ENCODE measurements around the gene TAF11. TPM values are rescaled to one million over a fixed set of nuclear protein-coding genes. Genes with fewer than 3 reads are reported as not detected.

The TAF11 gene
- total RNA-seq, 1 donor from 2014 or later, result 11.3 TPM

GRCh38 chr6:34928695-34929094 lies 40.9 kb upstream of the TAF11 start:
- no peaks in the 10 kb centered on the region for H3K4me1 ChIP-seq
- no peaks in the 10 kb centered on the region for H3K9me3 ChIP-seq
- DNase-seq (ENCODE audit: extremely low spot score in 2 of 2), result no peak
- intact Hi-C loops (cut with DNase I), result no loop called here
- H3K36me3 ChIP-seq, result no peaks in the 10 kb centered on the region
- H3K4me3 ChIP-seq, result no peak overlapping the region
- H3K27ac ChIP-seq, result no peak overlapping the region
- TF ChIP-seq, protein P1, sequence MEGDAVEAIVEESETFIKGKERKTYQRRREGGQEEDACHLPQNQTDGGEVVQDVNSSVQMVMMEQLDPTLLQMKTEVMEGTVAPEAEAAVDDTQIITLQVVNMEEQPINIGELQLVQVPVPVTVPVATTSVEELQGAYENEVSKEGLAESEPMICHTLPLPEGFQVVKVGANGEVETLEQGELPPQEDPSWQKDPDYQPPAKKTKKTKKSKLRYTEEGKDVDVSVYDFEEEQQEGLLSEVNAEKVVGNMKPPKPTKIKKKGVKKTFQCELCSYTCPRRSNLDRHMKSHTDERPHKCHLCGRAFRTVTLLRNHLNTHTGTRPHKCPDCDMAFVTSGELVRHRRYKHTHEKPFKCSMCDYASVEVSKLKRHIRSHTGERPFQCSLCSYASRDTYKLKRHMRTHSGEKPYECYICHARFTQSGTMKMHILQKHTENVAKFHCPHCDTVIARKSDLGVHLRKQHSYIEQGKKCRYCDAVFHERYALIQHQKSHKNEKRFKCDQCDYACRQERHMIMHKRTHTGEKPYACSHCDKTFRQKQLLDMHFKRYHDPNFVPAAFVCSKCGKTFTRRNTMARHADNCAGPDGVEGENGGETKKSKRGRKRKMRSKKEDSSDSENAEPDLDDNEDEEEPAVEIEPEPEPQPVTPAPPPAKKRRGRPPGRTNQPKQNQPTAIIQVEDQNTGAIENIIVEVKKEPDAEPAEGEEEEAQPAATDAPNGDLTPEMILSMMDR (IDR thresholded peaks at IDR 0.05), result no peak
- TF ChIP-seq POLR2A (IDR thresholded peaks at IDR 0.05), result no peak
- TF ChIP-seq POLR2AphosphoS5 (IDR thresholded peaks at IDR 0.05; ENCODE audit: insufficient read depth in 1 of 2, low read depth in 1 of 2), result no peak
- H3K27me3 ChIP-seq, result no peaks in the 10 kb centered on the region

DNA sequence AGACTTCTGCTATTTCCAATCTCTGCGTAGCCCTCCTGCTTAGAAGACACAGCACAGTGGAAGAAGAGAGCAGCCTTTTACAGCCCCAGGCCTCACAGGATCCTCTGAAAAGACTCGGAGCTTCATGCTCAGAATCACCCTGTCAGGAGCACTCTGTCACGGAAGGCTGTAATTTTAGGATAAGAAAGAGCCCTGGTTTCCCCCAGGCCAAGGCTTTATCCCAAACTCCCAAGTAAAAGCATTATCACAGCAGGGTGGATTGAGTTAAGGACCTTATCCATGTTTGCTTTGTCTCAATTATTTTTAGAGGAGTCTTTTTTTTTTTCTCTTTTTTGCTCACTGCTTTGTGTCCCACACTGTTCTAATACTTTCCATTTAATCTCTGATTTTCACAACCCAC lies 40.4 kb upstream of the TAF11 start:
- intact Hi-C loops (cut with DNase I), result no loop called here
- H3K4me3 ChIP-seq, result no peak overlapping the region
- H3K9me3 ChIP-seq, result no peaks in the 10 kb centered on the region
- H3K27ac ChIP-seq, result no peak overlapping the region
- H3K27me3 ChIP-seq, result no peaks in the 10 kb centered on the region
- H3K36me3 ChIP-seq, result no peaks in the 10 kb centered on the region
- DNase-seq (ENCODE audit: extremely low spot score in 2 of 2), result no peak
- no peaks in the 10 kb centered on the region for H3K4me1 ChIP-seq
- TF ChIP-seq POLR2A (IDR thresholded peaks at IDR 0.05) (no peak), POLR2AphosphoS5 (IDR thresholded peaks at IDR 0.05; ENCODE audit: insufficient read depth in 1 of 2, low read depth in 1 of 2) (no peak)
- TF ChIP-seq, protein P1 (IDR thresholded peaks at IDR 0.05), result no peak

DNA sequence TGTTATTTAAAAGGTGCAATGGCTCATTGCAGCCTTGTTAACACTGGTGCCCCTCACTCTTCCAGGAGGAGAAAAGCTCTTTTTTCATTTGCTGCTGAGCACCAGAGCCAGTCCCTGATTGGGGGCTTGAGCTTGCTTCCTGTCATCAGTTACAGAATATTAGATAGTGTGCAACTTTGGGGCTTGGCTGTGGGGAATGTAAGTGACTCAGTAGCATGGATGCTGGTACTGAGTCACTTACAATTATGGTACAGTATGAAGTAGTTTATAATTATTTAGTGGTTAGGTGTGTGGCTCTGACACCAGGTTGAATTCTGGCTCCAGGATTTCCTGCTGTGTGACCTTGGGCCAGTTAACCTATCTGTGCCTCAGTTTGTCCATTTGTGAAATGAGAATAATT lies 38.8 kb upstream of the TAF11 start:
- H3K4me1 ChIP-seq, result no peaks in the 10 kb centered on the region
- intact Hi-C loops (cut with DNase I), result no loop called here
- TF ChIP-seq, protein P1 (IDR thresholded peaks at IDR 0.05), result no peak
- no peak for TF ChIP-seq POLR2A (IDR thresholded peaks at IDR 0.05)
- no peak for TF ChIP-seq POLR2AphosphoS5 (IDR thresholded peaks at IDR 0.05; ENCODE audit: insufficient read depth in 1 of 2, low read depth in 1 of 2)
- no peaks in the 10 kb centered on the region for H3K27me3 ChIP-seq
- H3K27ac ChIP-seq, result no peak overlapping the region
- no peak overlapping the region for H3K4me3 ChIP-seq
- H3K36me3 ChIP-seq, result no peaks in the 10 kb centered on the region
- no peaks in the 10 kb centered on the region for H3K9me3 ChIP-seq
- DNase-seq (ENCODE audit: extremely low spot score in 2 of 2), result no peak

GRCh38 chr6:34924831-34925625 lies 37.2 kb upstream of the TAF11 start:
- TF ChIP-seq POLR2A (IDR thresholded peaks at IDR 0.05) (no peak), POLR2AphosphoS5 (IDR thresholded peaks at IDR 0.05; ENCODE audit: insufficient read depth in 1 of 2, low read depth in 1 of 2) (no peak)
- TF ChIP-seq, protein P1 (IDR thresholded peaks at IDR 0.05), result no peak
- H3K4me1 ChIP-seq, result no peaks in the 10 kb centered on the region
- H3K27me3 ChIP-seq, result no peaks in the 10 kb centered on the region
- H3K36me3 ChIP-seq, result no peaks in the 10 kb centered on the region
- DNase-seq (ENCODE audit: extremely low spot score in 2 of 2), result no peak
- no peak overlapping the region for H3K27ac ChIP-seq
- no peaks in the 10 kb centered on the region for H3K9me3 ChIP-seq
- intact Hi-C loops (cut with DNase I), result no loop called here
- H3K4me3 ChIP-seq, result no peak overlapping the region

- intact Hi-C loops (cut with DNase I), result no loop called here
- H3K4me3 ChIP-seq, result no peak overlapping the region
- DNase-seq (ENCODE audit: extremely low spot score in 2 of 2), result no peak
- peaks cover 2% of the 10 kb centered on the region for H3K4me1 ChIP-seq
- TF ChIP-seq POLR2A (IDR thresholded peaks at IDR 0.05) (no peak), POLR2AphosphoS5 (IDR thresholded peaks at IDR 0.05; ENCODE audit: insufficient read depth in 1 of 2, low read depth in 1 of 2) (no peak)
- TF ChIP-seq, protein P1 (IDR thresholded peaks at IDR 0.05), result no peak
- H3K36me3 ChIP-seq, result no peaks in the 10 kb centered on the region
- H3K27me3 ChIP-seq, result no peaks in the 10 kb centered on the region
- no peaks in the 10 kb centered on the region for H3K9me3 ChIP-seq
- H3K27ac ChIP-seq, result no peak overlapping the region
Observed at GRCh38 chr6:34922177-34922663, 34.4 kb upstream of the TAF11 start.

Data from vagina (tissue), 2 donors.